ENCODE results near the gene RNF8.

DNA sequence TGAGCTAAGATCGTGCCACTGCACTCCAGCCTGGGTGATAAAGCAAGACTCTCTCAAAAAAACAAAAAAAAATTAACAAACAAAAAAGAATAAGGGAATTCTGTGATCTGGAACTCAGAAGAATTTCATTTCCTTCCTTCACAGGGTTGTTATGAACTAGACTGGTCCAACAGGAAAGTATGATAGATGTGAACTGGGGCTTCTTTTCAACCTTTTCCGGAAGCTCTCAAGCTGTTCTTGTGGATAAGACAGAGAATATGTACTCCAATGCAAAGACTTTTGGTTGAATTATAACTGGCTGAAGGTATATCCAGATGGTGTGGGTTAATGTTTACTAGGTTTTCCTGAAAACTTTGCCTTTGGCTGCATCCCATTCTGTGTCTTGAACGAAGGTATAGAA is 5.3 kb downstream of the RNF8 start:
- TF ChIP-seq, protein P1, sequence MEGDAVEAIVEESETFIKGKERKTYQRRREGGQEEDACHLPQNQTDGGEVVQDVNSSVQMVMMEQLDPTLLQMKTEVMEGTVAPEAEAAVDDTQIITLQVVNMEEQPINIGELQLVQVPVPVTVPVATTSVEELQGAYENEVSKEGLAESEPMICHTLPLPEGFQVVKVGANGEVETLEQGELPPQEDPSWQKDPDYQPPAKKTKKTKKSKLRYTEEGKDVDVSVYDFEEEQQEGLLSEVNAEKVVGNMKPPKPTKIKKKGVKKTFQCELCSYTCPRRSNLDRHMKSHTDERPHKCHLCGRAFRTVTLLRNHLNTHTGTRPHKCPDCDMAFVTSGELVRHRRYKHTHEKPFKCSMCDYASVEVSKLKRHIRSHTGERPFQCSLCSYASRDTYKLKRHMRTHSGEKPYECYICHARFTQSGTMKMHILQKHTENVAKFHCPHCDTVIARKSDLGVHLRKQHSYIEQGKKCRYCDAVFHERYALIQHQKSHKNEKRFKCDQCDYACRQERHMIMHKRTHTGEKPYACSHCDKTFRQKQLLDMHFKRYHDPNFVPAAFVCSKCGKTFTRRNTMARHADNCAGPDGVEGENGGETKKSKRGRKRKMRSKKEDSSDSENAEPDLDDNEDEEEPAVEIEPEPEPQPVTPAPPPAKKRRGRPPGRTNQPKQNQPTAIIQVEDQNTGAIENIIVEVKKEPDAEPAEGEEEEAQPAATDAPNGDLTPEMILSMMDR (IDR thresholded peaks at IDR 0.05): no peak
- no peak for TF ChIP-seq POLR2A (IDR thresholded peaks at IDR 0.05)
